LNCaP clone FGC (cell line): ENCODE measurements around the gene TTC39B.
"Not testable (repeated sequence)": the region's sequence is repeated elsewhere in the genome, so short reads cannot be mapped to it uniquely, and the experiment has no call there.

ENCODE experiments used
- DNase-seq: peaks from one replicate; pipeline ENCODE4 v3.0.0-alpha.2; 2011; ENCODE audit warnings: low read depth
- H3K4me3 ChIP-seq: 2 replicates; pipeline ENCODE4 v1.5.1; 2011; ENCODE audit warnings: mild to moderate bottlenecking, low read depth, low read length, control low read depth
- TF ChIP-seq, protein P1 (sequence below): IDR thresholded peaks from 2 replicates; pipeline ENCODE4 v1.5.1; 2012; ENCODE audit warnings: mild to moderate bottlenecking; ENCODE audit not compliant: control insufficient read depth, insufficient read depth; ENCODE audit errors: extremely low read depth

The TTC39B gene

DNA sequence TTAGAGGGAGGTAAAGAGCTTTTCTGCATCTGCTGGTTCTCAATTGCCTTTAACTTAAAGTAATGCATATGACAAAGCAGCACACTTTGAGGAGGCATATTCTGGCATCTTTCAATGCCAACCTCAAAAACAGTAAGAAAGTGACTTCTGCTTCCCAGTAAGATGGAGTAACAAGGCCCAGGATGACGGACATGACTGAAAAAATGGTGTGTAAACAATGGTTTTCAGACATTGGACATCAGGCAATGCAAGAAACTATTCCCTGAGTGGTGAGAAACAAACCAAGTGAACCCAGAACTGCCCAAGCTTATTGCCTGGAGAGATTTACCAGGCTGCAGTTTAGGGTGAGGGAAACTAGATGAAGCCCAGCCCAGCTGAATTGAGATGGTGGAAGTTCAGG, 39.8 kb upstream of the TTC39B start:
- no peak for DNase-seq
- H3K4me3 ChIP-seq = no peak overlapping the region
- TF ChIP-seq, protein P1, sequence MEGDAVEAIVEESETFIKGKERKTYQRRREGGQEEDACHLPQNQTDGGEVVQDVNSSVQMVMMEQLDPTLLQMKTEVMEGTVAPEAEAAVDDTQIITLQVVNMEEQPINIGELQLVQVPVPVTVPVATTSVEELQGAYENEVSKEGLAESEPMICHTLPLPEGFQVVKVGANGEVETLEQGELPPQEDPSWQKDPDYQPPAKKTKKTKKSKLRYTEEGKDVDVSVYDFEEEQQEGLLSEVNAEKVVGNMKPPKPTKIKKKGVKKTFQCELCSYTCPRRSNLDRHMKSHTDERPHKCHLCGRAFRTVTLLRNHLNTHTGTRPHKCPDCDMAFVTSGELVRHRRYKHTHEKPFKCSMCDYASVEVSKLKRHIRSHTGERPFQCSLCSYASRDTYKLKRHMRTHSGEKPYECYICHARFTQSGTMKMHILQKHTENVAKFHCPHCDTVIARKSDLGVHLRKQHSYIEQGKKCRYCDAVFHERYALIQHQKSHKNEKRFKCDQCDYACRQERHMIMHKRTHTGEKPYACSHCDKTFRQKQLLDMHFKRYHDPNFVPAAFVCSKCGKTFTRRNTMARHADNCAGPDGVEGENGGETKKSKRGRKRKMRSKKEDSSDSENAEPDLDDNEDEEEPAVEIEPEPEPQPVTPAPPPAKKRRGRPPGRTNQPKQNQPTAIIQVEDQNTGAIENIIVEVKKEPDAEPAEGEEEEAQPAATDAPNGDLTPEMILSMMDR = no peak

DNA sequence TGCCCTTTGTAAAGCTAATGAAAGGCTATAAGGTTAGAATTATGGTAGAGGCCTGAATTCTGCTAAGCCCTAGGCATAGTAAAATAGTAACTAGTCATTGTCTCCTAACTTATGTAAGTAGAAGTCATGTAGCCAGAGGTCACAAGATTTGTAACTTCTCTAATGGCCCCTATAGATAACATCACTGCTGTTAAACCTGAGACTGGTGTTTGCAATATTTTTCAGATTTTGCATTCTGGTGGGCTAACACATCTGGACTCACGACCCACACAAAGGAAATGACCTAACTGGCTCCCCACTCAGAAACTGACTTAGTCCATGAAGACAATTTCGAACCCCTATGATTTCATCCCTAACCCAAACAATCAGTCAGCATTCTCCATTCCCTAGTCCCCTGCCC, 37.2 kb upstream of the TTC39B start:
- TF ChIP-seq, protein P1 = no peak
- DNase-seq = no peak
- H3K4me3 ChIP-seq = no peak overlapping the region

DNA sequence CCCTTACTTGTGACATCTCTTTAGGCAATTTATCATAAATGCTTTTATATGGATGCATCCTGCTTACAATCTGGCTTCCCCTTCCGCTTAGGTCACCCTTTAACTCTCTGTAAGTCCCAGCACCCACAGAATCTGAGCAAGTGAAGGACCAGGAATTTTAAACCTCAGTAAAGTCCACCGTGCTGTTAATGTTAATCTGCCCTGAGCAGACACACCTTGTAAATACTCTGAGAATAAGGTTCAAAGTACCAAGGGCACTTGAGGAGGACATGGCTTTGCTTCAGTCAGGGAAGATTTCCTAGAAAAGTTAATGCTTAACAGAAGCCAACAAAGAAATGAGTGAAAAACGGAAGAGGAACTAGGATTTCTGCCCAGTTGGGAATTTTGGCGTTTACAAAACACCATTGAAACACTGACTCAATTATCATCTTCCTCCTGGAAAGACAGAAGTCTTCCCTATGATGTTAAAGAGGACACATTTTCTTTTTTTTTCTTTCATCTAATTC, 26.4 kb upstream of the TTC39B start:
- TF ChIP-seq, protein P1 = no peak
- no peak for DNase-seq
- H3K4me3 ChIP-seq = no peak overlapping the region

DNA sequence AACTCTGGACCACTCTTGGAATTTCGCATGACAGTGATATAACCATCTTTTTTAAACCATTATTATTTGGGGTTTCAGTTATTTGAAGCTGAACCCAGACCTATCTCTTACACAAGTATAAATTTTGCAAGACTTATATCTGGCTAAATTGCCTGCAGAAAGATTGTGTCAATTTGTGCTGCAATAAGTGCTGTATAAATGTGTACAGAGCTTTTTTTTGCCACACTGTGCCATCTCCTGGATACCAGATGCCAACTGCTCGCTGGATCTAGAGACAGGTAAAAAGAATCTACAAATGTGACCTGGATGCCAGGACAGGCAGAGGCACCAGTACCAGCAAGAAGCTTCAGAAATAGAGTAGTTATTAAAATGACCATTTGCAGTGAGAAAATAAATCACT, 25.9 kb upstream of the TTC39B start:
- no peak overlapping the region for H3K4me3 ChIP-seq
- TF ChIP-seq, protein P1 = no peak
- no peak for DNase-seq

DNA sequence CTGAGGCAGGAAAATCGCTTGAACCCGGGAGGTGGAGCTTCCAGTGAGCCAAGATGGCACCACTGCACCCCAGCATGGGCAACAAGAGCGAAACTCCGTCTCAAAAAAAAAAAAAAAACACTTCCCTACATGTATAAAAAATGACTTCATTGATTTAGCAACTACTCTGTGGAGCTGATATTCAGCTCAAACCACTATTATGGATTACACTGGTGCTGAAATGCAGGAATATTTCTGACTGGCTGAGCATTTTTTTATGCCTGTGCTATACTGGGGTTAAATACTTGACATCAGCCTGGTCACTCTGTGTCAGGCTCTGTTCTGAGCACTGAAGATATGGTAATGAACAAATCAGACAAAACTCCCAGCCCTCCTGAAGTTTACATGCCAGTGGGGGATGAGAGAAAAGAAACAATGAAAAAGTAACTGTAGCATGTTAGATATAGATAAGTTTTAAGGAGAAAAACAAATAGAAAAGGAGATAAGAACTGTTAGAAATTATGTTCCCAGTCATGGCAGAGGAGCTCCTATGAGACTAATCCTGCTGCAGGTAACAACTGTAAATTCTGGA, 22.6 kb upstream of the TTC39B start:
- no peak for DNase-seq
- no peak overlapping the region for H3K4me3 ChIP-seq
- TF ChIP-seq, protein P1 = no peak

DNA sequence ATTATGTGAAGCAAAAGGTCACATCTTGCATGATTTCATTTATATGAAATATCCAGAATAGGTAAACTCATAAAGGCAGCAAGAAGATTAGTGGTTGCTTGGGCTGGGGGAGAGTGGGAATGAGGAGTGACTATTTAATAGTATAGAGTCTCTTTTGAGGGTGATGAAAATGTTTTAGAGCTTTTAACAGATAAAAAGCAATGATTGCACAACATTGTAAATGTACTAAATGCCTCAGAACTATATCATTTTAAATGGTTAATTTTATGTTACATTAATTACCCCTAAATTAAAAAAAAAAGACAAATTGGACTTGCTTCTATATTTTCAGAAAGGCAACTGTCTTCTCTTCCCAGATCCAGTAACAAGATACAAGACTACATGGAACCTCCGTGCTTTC, 21.9 kb upstream of the TTC39B start:
- no peak for DNase-seq
- TF ChIP-seq, protein P1 = no peak
- H3K4me3 ChIP-seq = no peak overlapping the region

DNA sequence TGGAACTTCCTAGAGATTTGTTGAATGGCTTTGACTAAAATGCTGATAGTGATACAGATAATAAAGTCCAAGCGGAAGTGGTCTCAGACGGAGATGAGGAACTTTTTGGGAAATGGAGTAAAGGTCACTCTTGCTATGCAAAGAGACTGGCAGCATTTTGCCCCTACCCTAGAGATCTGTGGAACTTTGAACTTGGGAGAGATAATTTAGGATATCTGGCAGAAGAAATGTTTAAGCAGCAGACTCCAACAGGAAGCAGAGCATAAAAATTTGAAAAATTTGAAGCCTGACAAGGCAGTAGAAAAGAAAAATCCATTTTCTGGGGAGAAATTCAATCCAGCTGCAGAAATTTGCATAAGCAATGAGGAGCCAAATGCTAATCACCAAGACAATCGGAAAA, 15.7 kb upstream of the TTC39B start:
- not testable (repeated sequence) for H3K4me3 ChIP-seq, DNase-seq

DNA sequence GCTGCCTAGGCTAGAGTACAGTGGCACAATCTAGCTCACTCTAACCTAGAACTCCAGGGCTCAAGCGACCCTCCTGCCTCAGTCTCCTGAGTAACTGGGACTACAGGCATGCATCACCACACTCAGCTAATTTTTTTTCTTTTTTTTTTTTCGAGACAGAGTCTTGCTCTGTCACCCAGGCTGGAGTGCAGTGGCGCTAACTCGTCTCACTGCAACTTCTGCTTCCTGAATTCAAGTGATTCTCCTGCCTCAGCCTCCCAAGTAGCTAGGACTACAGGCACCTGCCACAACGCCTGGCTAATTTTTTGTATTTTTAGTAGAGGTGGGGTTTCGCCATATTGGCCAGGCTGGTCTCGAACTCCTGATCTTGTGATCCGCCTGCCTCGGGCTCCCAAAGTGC, 12.6 kb upstream of the TTC39B start:
- H3K4me3 ChIP-seq, DNase-seq: not testable (repeated sequence)
